HL-60 (cell line): ENCODE results near the gene KYAT1.

ENCODE experiments used
- DNase-seq, 2 experiments: peaks; one replicate each; pipeline ENCODE4 v3.0.0-alpha.2; 2010 to 2020; ENCODE audit warnings: low read depth in 1 of 2, low spot score in 1 of 2
- H3K27ac ChIP-seq: fragments of 250-450 bp; sonication (Bioruptor Pico); replicated peaks from 2 replicates; pipeline ENCODE4 v1.5.1; 2020; ENCODE audit warnings: mild to moderate bottlenecking, moderate library complexity
- H3K27me3 ChIP-seq: fragments of 250-450 bp; sonication (Bioruptor Pico); 2 replicates; pipeline ENCODE4 v1.5.1; 2021; ENCODE audit warnings: mild to moderate bottlenecking, moderate library complexity; ENCODE audit not compliant: insufficient read depth, poor library complexity, severe bottlenecking
- H3K4me3 ChIP-seq: replicated peaks from 2 replicates; pipeline ENCODE4 v1.5.1; 2011; ENCODE audit warnings: mild to moderate bottlenecking, control low read depth, low read length; ENCODE audit not compliant: insufficient read depth
- GABPA ChIP-seq: IDR thresholded peaks from 2 replicates; pipeline ENCODE4 v1.6.1; 2012; ENCODE audit warnings: low read depth
- POLR2AphosphoS5 ChIP-seq: IDR thresholded peaks from 2 replicates; pipeline ENCODE4 v1.6.1; 2012; ENCODE audit warnings: low read depth
- SPI1 ChIP-seq: IDR thresholded peaks from 2 replicates; pipeline ENCODE4 v1.6.1; 2012; ENCODE audit warnings: low read depth, mild to moderate bottlenecking, borderline replicate concordance
- TF ChIP-seq, protein P1 (sequence below): IDR thresholded peaks from one replicate; pipeline ENCODE4 v1.5.1; 2011; ENCODE audit warnings: low read length, control low read depth, inconsistent platforms; ENCODE audit not compliant: insufficient read depth
- TF ChIP-seq, protein P2 (sequence below): IDR thresholded peaks from 2 replicates; pipeline ENCODE4 v1.6.1; 2012; ENCODE audit warnings: low read depth; ENCODE audit not compliant: insufficient replicate concordance

Gene KYAT1

DNA sequence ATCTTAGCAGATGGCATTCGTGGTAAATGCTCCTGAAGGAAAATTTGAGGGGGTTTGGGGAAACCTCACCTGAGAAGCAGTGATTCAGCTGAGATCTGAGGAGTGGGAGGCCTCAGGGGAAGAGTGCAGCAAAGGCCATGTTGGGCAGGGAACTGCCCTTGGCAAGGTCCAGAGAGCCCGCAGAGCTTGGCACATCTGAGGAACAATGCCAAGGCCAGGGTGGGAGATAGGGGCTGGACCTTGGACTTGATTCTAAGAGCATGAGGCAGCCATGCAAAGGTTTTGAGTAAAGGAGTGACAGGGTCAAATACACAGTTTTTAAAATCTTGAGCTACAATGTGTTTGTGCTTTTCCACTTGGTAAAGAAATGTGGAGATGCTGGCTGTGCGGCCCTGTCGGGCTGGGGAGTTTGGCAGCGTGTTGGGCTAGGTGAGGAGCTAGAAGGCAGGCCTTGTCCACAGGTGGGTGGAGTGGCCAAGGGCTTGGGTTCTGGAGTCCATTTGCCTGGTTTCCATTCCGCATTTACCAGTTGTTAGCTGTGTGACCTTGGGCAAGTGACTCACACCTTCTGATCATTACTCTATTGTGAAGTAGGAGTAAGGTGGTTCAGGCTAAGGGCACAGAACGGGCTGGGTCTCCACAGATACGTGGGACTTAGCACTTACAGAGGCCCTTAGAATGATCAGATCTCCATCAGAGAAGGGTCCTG is 88.6 kb downstream of the KYAT1 start:
- Histone ChIP-seq H3K4me3 (no peak overlapping the region), H3K27me3 (no peaks in the 10 kb centered on the region), H3K27ac (no peak overlapping the region)
- no peak for DNase-seq
- no peak for TF ChIP-seq POLR2AphosphoS5
- TF ChIP-seq GABPA: no peak
- TF ChIP-seq SPI1: no peak
- TF ChIP-seq, protein P1, sequence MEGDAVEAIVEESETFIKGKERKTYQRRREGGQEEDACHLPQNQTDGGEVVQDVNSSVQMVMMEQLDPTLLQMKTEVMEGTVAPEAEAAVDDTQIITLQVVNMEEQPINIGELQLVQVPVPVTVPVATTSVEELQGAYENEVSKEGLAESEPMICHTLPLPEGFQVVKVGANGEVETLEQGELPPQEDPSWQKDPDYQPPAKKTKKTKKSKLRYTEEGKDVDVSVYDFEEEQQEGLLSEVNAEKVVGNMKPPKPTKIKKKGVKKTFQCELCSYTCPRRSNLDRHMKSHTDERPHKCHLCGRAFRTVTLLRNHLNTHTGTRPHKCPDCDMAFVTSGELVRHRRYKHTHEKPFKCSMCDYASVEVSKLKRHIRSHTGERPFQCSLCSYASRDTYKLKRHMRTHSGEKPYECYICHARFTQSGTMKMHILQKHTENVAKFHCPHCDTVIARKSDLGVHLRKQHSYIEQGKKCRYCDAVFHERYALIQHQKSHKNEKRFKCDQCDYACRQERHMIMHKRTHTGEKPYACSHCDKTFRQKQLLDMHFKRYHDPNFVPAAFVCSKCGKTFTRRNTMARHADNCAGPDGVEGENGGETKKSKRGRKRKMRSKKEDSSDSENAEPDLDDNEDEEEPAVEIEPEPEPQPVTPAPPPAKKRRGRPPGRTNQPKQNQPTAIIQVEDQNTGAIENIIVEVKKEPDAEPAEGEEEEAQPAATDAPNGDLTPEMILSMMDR: no peak
- TF ChIP-seq, protein P2, sequence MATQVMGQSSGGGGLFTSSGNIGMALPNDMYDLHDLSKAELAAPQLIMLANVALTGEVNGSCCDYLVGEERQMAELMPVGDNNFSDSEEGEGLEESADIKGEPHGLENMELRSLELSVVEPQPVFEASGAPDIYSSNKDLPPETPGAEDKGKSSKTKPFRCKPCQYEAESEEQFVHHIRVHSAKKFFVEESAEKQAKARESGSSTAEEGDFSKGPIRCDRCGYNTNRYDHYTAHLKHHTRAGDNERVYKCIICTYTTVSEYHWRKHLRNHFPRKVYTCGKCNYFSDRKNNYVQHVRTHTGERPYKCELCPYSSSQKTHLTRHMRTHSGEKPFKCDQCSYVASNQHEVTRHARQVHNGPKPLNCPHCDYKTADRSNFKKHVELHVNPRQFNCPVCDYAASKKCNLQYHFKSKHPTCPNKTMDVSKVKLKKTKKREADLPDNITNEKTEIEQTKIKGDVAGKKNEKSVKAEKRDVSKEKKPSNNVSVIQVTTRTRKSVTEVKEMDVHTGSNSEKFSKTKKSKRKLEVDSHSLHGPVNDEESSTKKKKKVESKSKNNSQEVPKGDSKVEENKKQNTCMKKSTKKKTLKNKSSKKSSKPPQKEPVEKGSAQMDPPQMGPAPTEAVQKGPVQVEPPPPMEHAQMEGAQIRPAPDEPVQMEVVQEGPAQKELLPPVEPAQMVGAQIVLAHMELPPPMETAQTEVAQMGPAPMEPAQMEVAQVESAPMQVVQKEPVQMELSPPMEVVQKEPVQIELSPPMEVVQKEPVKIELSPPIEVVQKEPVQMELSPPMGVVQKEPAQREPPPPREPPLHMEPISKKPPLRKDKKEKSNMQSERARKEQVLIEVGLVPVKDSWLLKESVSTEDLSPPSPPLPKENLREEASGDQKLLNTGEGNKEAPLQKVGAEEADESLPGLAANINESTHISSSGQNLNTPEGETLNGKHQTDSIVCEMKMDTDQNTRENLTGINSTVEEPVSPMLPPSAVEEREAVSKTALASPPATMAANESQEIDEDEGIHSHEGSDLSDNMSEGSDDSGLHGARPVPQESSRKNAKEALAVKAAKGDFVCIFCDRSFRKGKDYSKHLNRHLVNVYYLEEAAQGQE: no peak

DNA sequence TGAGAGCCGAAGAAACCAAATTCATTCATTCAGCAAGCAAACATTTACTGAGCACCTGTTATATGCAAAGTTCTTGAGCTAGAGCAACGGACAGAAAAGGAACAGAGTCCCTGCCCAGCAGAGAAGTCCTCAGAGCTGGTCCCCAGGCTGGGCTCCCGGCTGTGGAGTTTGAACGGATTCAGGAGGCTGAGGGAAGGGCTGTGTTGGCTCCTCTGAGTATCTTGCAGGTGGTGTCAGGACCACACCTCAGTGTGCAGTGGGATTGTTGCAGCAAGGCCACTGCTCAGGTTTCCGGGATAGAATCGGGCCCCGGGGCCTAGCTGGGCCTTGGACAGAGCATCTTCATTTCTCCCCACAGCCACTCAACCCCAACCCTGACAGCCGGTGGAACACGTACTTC is 89.6 kb downstream of the KYAT1 start:
- Histone ChIP-seq H3K27ac (no peak overlapping the region), H3K4me3 (no peak overlapping the region), H3K27me3 (no peaks in the 10 kb centered on the region)
- TF ChIP-seq, protein P1: no peak
- no peak for TF ChIP-seq SPI1
- TF ChIP-seq, protein P2: no peak
- DNase-seq: no peak

DNA sequence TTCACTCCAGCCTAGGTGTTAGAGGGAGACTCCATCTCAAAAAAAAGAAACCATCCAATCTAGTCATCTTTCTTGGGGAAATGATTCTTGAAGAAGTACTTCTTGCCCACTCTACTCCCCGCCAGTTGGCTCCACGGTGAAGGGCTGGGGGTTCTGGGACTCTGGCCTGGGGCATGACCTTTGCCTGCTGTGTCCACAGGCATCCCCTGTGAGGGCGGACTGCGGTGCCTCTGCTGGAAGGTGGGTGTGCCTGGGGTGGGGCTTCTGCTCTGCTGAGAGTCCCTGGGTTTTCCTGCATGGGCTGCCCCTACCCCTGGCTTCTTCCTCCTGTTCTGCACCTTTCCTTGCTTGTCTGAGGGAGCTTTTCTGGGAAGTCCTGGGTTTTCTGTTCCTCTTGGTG is 91.2 kb downstream of the KYAT1 start:
- Histone ChIP-seq H3K27ac (no peak overlapping the region), H3K27me3 (no peaks in the 10 kb centered on the region), H3K4me3 (no peak overlapping the region)
- TF ChIP-seq SPI1 (no peak), GABPA (no peak), POLR2AphosphoS5 (no peak)
- TF ChIP-seq, protein P1: no peak
- TF ChIP-seq, protein P2: no peak
- DNase-seq: no peak
